HG03045 (cell line): ENCODE results near the gene AKTIP.
"Not testable (repeated sequence)": the region's sequence is repeated elsewhere in the genome, so short reads cannot be mapped to it uniquely, and the experiment has no call there.

Experiments used
- ATAC-seq: cut with Tn5 transposase; IDR thresholded peaks from one replicate; pipeline ENCODE4 v1.9.1; 2021; ENCODE audit warnings: mild to moderate bottlenecking, moderate library complexity; ENCODE audit not compliant: unreplicated experiment

AKTIP gene

GRCh38 chr16:53517851-53518250 lies 14.8 kb upstream of the AKTIP start:
- ATAC-seq, result no peak

- ATAC-seq, result no peak
Measured at GRCh38 chr16:53515811-53516210, 12.8 kb upstream of the AKTIP start.

GRCh38 chr16:53515259-53515658 lies 12.2 kb upstream of the AKTIP start:
- ATAC-seq, result no peak

- not testable (repeated sequence) for ATAC-seq
Measured at GRCh38 chr16:53512795-53513194, 9.8 kb upstream of the AKTIP start.

- ATAC-seq, result no peak
Measured at GRCh38 chr16:53511403-53512280, 8.6 kb upstream of the AKTIP start.

GRCh38 chr16:53511084-53511402 lies 8.0 kb upstream of the AKTIP start:
- no peak for ATAC-seq

GRCh38 chr16:53510704-53511070 lies 7.7 kb upstream of the AKTIP start:
- ATAC-seq, result no peak

- no peak for ATAC-seq
Measured at GRCh38 chr16:53509906-53510703, 7.1 kb upstream of the AKTIP start.

- ATAC-seq, result no peak
Measured at GRCh38 chr16:53507464-53508179, 4.6 kb upstream of the AKTIP start.

- no peak for ATAC-seq
Measured at GRCh38 chr16:53506254-53506653, 3.2 kb upstream of the AKTIP start.

GRCh38 chr16:53504665-53505064 lies 1.7 kb upstream of the AKTIP start:
- no peak for ATAC-seq

- no peak for ATAC-seq
Measured at GRCh38 chr16:53503991-53504663, 1.1 kb upstream of the AKTIP start.

- peak; percentile 98 for ATAC-seq
Measured at GRCh38 chr16:53503270-53503923, 388 bp upstream of the AKTIP start.

GRCh38 chr16:53501216-53501859 lies 1.7 kb downstream of the AKTIP start:
- ATAC-seq, result no peak

- ATAC-seq, result no peak
Measured at GRCh38 chr16:53498984-53499383, 4.0 kb downstream of the AKTIP start.

- ATAC-seq, result no peak
Measured at GRCh38 chr16:53495325-53495724, 7.7 kb downstream of the AKTIP start.

- ATAC-seq, result no peak
Measured at GRCh38 chr16:53494636-53495035, 8.4 kb downstream of the AKTIP start.

- ATAC-seq, result no peak
Measured at GRCh38 chr16:53492503-53492902, 10.5 kb downstream of the AKTIP start.

GRCh38 chr16:53489755-53490154 lies 13.3 kb downstream of the AKTIP start:
- ATAC-seq, result no peak

GRCh38 chr16:53486230-53486629 lies 16.8 kb downstream of the AKTIP start:
- ATAC-seq, result no peak
